Measurements from ENCODE around the gene TMTC4.
"Not testable (repeated sequence)": the region's sequence is repeated elsewhere in the genome, so short reads cannot be mapped to it uniquely, and the experiment has no call there.

Gene TMTC4

GRCh38 chr13:100627120-100627519 lies 47.5 kb downstream of the TMTC4 start:
- no peak for DNase-seq (ENCODE audit: low spot score)

DNA sequence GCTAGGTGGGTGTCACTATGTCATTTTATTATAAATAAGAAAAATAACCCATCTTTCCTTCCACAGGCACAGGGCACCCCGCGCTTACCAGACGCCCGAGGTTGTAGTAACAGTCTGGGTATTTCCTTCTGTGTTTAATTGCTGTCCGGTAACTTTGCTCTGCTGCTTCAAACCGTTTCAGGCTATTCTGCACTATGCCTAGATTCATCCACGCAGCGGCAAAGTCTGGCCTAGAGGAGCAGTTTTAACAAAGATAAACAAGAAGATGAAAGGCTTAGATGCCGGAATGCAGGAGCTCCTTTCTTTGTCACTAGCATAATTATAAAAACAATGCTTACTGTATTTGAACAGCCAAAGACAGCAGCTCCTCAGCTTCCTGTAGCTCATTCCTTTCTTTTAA lies 49.1 kb downstream of the TMTC4 start:
- no peak for DNase-seq (ENCODE audit: low spot score)

DNA sequence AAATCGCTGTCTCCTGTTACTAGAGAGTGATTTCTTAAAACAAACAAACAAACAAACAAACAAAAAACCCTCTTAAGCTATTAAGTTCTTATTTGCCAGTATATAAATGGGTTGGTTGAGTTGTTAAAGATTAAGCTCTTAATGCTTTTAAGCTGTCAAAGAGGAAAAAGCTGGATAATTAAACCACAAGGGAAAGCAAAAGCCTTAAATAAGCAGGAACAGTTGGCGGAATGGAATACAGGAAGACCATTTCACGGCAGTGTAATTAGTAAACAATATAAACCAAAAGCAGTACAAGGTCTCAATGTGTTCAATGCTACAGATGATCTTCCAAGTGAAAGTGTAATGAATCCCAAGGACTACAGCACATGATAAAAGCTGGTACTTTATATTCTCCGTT lies 53.8 kb downstream of the TMTC4 start:
- no peak for DNase-seq (ENCODE audit: low spot score)

- no peak for DNase-seq (ENCODE audit: low spot score)
Measured at GRCh38 chr13:100619940-100620339, 54.7 kb downstream of the TMTC4 start.

DNA sequence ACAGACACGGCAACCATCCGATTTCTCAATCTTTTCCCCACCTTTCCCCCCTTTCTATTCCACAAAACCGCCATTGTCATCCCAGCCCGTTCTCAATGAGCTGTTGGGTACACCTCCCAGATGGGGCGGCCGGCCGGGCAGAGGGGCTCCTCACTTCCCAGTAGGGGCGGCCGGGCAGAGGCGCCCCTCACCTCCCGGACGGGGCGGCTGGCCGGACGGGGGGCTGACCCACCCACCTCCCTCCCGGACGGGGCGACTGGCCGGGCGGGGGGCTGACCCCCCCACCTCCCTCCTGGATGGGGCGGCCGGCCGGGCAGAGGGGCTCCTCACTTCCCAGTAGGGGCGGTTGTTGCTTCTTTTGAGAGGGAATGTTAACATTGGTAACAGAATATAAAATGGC lies 55.7 kb downstream of the TMTC4 start:
- DNase-seq (ENCODE audit: low spot score) = not testable (repeated sequence)

DNA sequence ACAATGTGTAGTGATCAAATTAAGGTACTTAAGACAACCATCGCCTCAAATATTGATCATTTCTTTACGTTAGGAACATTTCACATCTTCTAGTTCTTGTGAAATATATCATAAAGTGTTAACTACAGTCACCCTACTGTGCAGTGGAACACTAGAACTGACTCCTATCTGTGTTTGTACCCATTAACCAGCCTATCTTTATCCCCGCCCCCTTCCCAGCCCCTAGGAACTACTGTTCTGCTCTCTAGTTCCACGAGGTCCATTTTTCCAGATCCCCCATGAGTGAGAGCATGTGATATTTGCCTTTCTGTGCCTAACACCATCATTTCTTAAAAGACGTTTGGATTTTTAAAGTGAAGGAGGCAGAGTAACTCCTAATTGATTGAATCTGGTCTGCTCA lies 61.6 kb downstream of the TMTC4 start:
- DNase-seq (ENCODE audit: low spot score) = no peak

DNA sequence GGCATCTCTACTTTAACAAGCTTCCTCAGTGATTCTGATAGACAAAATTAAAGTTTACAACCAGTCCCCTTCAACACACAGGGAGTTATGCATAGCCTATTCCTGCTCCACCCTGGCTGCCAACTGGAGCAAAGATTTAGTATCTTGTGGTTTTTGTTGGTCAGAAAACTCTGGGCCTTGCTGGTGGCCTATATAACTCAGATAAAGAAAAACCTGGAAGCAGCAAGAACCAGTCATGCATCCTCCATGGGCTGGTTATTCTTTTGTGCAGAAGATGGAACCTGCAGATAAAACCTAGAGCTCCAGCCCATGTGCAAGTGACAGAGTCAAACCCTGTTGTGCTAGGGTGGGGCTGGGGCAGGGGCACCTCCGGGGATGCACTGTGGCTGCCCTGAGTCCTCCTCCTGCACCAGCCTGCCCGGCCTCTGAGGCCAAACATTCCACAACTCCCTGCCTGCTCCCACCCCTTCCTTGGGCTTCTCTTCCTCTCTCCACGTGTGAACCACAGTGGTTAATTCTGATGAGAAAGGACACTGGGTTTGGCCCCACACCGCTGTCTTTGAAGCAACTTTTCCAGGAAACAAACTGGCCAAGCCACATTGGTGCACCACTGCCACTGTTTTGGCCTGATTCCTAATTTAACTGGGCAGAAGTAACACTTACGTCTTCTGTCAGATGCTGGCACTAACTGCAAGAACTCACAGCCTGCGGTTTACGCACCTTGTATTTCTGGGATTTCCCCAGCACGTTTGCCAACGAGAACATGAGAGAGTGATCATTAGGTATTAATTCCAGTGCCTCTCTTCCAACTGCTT lies 62.7 kb downstream of the TMTC4 start:
- DNase-seq (ENCODE audit: low spot score) = peak; percentile 52

DNA sequence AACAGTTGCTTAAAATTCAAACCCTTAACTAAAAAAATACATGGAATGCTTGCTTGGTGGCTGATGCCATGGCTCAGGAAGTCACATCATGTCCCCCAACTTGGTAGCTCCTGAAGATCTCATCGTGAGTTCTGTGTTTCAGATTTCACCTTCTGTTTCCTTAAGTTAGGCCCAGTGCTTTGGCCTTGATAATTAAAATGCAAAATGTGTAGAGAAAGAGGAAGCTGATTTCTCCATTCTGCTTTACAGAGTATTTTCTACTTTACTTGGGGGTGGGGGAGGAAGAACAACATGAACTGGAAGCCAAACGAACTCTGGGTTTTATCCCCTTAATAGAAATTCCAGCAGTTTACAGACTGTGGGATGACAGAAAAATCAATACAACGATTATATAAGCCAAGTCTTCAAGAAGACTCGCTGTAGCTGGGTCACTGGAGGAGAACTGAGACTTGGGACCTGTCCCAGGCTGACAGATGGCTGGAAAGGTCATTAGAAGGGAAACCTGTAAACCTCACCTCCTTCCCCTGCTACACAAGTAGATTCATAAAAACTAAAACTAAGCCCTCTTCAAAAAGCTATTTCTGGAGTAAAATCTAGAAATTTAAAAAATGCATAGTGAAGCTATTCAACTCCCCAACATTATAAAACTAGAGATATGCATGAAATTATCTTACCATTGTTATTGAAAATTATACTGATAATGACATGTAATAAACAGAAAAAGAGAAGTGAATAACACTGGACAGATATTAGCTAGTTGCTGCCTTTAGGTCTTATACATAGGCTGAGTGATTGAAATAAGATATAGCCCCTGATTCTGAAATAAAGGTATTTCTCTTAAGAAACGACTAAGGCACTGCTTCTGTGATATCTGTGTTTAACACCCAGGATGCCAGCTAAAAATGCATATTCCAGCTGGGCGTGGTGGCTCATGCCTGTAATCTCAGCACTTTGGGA lies 63.9 kb downstream of the TMTC4 start:
- DNase-seq (ENCODE audit: low spot score) = peak; percentile 95

DNA sequence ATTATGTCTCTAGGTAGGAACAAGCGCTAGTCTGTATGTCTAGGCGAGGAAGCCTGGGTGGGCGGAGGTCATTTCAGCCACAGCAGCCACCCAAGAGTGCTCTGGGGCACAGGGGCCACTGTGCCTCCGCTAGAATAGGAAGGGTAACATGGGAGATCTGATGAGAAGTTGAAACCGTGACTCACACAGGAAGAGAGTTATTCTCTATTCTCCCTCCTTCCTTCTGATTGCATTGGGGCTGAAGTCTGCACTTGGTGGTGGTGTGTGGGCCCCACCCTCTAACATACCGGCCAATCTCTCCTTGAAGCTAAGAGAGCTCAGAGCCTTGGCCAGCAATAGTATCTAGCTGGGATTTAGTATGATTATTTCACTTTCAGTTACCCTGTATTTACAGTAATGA lies 65.7 kb downstream of the TMTC4 start:
- DNase-seq (ENCODE audit: low spot score) = no peak

DNA sequence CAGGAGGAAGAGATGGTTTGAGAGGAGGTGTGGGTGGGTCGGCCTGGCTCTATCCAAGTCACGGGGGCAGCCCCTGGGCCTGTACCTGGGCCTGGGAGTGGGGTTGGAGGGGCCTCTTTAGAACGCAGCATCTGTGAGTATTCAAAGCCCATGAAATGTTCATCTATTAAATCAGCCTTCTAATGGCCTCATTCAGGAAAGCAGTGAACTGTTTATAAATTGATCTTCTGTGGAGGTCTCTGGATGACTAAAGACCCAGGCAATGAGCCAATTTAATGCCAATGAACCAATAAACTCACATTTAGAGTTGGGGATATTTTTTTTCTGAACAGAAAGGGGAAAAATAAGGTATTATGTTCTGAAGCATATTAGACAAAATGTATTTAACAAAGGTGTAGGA lies 66.1 kb downstream of the TMTC4 start:
- no peak for DNase-seq (ENCODE audit: low spot score)

DNA sequence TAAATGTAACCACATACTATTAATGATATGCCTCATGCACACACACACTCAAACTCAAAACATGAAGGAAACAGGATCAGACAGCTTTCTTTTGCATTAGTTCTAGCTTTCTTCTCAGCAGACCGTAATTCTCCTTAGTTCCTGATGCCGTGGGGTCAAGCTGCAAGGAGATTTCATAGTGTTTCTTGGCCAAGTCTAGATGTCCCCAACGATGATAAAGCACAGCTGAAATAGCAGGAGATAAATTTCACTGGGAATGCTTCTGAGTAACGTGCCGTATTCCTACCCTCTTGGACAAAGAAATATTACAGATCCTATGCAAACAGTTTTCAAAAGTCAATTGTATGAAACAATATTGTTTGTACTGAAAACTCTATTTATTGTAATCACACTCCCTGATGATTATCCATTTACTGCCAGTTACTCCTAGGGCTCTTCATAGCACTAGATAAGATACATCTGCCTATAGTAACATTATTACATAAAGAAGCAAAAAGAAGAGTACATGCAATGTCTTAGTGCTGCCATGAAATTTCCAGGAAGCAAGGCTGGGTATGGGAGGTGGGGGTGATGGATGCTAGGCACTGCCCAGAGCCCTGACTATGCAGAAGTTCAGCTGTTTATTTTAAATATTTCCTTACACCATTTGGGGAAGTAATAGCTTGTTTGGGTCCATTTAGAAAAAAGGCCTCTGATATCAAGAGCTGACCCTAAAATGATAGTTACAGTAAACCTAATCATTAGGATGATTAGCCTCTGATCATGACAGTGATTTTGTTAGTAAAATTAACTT lies 69.5 kb downstream of the TMTC4 start:
- no peak for DNase-seq (ENCODE audit: low spot score)

GRCh38 chr13:100602493-100603111 lies 72.0 kb downstream of the TMTC4 start:
- no peak for DNase-seq (ENCODE audit: low spot score)

DNA sequence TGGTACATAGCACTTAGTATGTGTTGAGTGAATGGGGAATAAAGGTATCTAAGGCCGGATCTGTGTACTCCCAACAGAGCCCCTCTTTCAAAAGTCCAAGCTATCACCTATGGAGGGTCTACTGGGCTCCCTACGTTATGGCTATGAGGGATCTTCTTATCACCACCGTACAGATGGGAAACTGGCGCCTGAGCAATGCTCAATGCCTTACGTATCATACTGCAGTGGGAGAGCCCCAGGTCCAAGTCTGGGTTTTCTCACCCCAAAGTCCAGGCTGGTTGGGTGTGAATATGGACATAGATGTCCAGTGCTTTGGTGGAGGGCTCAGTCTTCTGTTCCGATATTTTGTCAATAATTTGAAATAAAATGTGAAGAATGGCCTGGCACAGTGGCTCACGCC lies 72.9 kb downstream of the TMTC4 start:
- no peak for DNase-seq (ENCODE audit: low spot score)

- no peak for DNase-seq (ENCODE audit: low spot score)
Measured at GRCh38 chr13:100600915-100601314, 73.7 kb downstream of the TMTC4 start.

- no peak for DNase-seq (ENCODE audit: low spot score)
Measured at GRCh38 chr13:100600461-100600860, 74.1 kb downstream of the TMTC4 start.

- peak; percentile 42 for DNase-seq (ENCODE audit: low spot score)
Measured at GRCh38 chr13:100597253-100597652, 77.3 kb downstream of the TMTC4 start.

- DNase-seq (ENCODE audit: low spot score) = no peak
Measured at GRCh38 chr13:100596516-100596915, 78.1 kb downstream of the TMTC4 start.

DNA sequence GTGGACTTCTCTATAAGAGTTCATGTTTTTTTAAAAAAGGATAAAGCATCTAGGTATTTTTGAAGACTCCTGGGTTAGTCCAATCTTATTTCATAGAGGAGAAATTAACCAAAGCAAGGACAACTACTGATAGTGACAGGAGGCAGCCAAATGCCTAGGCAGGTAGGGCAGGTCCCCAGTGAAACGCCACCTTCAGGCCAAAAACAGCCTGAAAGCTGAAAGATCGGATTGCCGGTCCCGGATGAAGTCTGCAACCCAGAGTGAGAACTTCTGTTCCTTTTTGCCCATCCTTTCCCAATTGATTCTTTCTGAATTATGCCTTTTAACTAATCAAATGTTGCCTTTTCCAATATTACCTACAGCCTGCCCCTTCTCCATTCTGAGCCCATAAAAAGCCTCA lies 79.9 kb downstream of the TMTC4 start:
- DNase-seq (ENCODE audit: low spot score) = no peak

GRCh38 chr13:100594255-100594654 lies 80.3 kb downstream of the TMTC4 start:
- no peak for DNase-seq (ENCODE audit: low spot score)

- no peak for DNase-seq (ENCODE audit: low spot score)
Measured at GRCh38 chr13:100589178-100589725, 85.3 kb downstream of the TMTC4 start.

All from cerebellar cortex (tissue), 1 donor.